ENCODE data around the gene CRIP3.

GRCh38 chr6:43301081-43301870, 7.3 kb downstream of the CRIP3 start:
- TF ChIP-seq EZH2 (IDR thresholded peaks at IDR 0.05; ENCODE audit: insufficient read depth, poor library complexity, severe bottlenecking) (no peak), EZH2phosphoT487 (IDR thresholded peaks at IDR 0.05; ENCODE audit: insufficient read depth, low read depth) (no peak)
